OCI-LY3 (cell line): ENCODE results near the gene ANAPC15.

Experiments used
- EZH2phosphoT487 ChIP-seq: fragments of 200-600 bp; shearing (Covaris generic); IDR thresholded peaks from 2 replicates; pipeline ENCODE4 v1.6.1; 2018; ENCODE audit warnings: antibody characterized with exemption, mixed run types, low read depth
- TF ChIP-seq, protein P1 (sequence below): fragments of 200-600, 300-600 bp; sonication (generic); IDR thresholded peaks from 2 replicates; pipeline ENCODE4 v1.5.1; 2014; ENCODE audit warnings: antibody characterized with exemption, low read length, low read depth

DNA sequence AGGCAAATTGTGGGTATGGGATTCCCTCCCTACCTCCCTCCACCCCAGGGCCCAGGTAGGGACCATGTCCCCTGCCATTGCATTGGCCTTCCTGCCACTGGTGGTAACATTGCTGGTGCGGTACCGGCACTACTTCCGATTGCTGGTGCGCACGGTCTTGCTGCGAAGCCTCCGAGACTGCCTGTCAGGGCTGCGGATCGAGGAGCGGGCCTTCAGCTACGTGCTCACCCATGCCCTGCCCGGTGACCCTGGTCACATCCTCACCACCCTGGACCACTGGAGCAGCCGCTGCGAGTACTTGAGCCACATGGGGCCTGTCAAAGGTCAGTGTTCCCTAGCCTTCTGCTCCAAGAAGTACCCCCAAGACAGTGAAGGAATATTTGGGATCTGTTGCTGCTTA, 6.6 kb downstream of the ANAPC15 start, which contains the start of gene TOMT:
- TF ChIP-seq, protein P1, sequence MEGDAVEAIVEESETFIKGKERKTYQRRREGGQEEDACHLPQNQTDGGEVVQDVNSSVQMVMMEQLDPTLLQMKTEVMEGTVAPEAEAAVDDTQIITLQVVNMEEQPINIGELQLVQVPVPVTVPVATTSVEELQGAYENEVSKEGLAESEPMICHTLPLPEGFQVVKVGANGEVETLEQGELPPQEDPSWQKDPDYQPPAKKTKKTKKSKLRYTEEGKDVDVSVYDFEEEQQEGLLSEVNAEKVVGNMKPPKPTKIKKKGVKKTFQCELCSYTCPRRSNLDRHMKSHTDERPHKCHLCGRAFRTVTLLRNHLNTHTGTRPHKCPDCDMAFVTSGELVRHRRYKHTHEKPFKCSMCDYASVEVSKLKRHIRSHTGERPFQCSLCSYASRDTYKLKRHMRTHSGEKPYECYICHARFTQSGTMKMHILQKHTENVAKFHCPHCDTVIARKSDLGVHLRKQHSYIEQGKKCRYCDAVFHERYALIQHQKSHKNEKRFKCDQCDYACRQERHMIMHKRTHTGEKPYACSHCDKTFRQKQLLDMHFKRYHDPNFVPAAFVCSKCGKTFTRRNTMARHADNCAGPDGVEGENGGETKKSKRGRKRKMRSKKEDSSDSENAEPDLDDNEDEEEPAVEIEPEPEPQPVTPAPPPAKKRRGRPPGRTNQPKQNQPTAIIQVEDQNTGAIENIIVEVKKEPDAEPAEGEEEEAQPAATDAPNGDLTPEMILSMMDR: no peak
- TF ChIP-seq EZH2phosphoT487: no peak
